CD4-positive, alpha-beta T cell treated with Interleukin-6 for 4 hours (primary cell): ENCODE data around the gene MREG.
"Not testable (repeated sequence)": the region's sequence is repeated elsewhere in the genome, so short reads cannot be mapped to it uniquely, and the experiment has no call there.

ENCODE experiments used
- DNase-seq: peaks from one replicate; pipeline ENCODE4 v3.0.0-alpha.2; 2020; ENCODE audit warnings: mixed read lengths

The MREG gene

GRCh38 chr2:216021768-216022565 lies 8.6 kb upstream of the MREG start:
- no peak for DNase-seq

- no peak for DNase-seq
Observed at GRCh38 chr2:216018709-216019108, 5.4 kb upstream of the MREG start.

- DNase-seq = peak; percentile 30
Observed at GRCh38 chr2:216017365-216017764, 4.0 kb upstream of the MREG start.

- DNase-seq = no peak
Observed at GRCh38 chr2:216016581-216016980, 3.2 kb upstream of the MREG start.

- peak; percentile 48 for DNase-seq
Observed at GRCh38 chr2:216015722-216016464, 2.5 kb upstream of the MREG start.

GRCh38 chr2:216014986-216015385 lies 1.6 kb upstream of the MREG start:
- DNase-seq = no peak

- no peak for DNase-seq
Observed at GRCh38 chr2:216014006-216014405, 655 bp upstream of the MREG start.

- no peak for DNase-seq
Observed at GRCh38 chr2:216012830-216013079, 596 bp downstream of the MREG start.

GRCh38 chr2:216012133-216012829 lies 1.1 kb downstream of the MREG start:
- no peak for DNase-seq

- DNase-seq = not testable (repeated sequence)
Observed at GRCh38 chr2:216009215-216009614, 4.1 kb downstream of the MREG start.

GRCh38 chr2:216008387-216008786 lies 5.0 kb downstream of the MREG start:
- no peak for DNase-seq

GRCh38 chr2:216006164-216006663 lies 7.1 kb downstream of the MREG start:
- peak; percentile 48 for DNase-seq

GRCh38 chr2:216004697-216005283 lies 8.6 kb downstream of the MREG start:
- DNase-seq = no peak

GRCh38 chr2:216003876-216004696 lies 9.3 kb downstream of the MREG start:
- no peak for DNase-seq

- no peak for DNase-seq
Observed at GRCh38 chr2:216002693-216003092, 10.7 kb downstream of the MREG start.

GRCh38 chr2:216002101-216002678 lies 11.2 kb downstream of the MREG start:
- no peak for DNase-seq

- DNase-seq = no peak
Observed at GRCh38 chr2:216001216-216002100, 11.9 kb downstream of the MREG start.

- no peak for DNase-seq
Observed at GRCh38 chr2:215998636-215999035, 14.7 kb downstream of the MREG start.

GRCh38 chr2:215997219-215997618 lies 16.1 kb downstream of the MREG start:
- no peak for DNase-seq

- no peak for DNase-seq
Observed at GRCh38 chr2:215994911-215995310, 18.4 kb downstream of the MREG start.
